Measurements from ENCODE around the gene TMIGD2.

The TMIGD2 gene

GRCh38 chr19:4304538-4305256 is 2.5 kb upstream of the TMIGD2 start, which contains the start of gene FSD1:
FSD1 (plus strand) TSS chr19:4304598; CDS start chr19:4304747, 149 bp downstream.
- H3K9me3 ChIP-seq (ENCODE audit: control insufficient read depth, low read depth, low read length), result no peaks in the 10 kb centered on the region
- H3K27ac ChIP-seq (ENCODE audit: low read length), result no peak within 1 kb of the TSS
- H3K4me1 ChIP-seq (ENCODE audit: control insufficient read depth, low read depth, low read length), result no peaks in the 10 kb centered on the region
- H3K36me3 ChIP-seq (ENCODE audit: control insufficient read depth, low read depth, low read length), result peaks cover 10% of the 10 kb centered on the region
- H3K9ac ChIP-seq (ENCODE audit: low read length), result no peak within 1 kb of the TSS
- H3K27me3 ChIP-seq (ENCODE audit: control insufficient read depth, insufficient read depth, low read length), result no peaks in the 10 kb centered on the region
- peak within 1 kb of the TSS; percentile 37 for H3K4me3 ChIP-seq (ENCODE audit: low read length)

- no peak overlapping the region for H3K27ac ChIP-seq (ENCODE audit: low read length)
- peaks cover 6% of the 10 kb centered on the region for H3K36me3 ChIP-seq (ENCODE audit: control insufficient read depth, low read depth, low read length)
- H3K4me1 ChIP-seq (ENCODE audit: control insufficient read depth, low read depth, low read length), result no peaks in the 10 kb centered on the region
- H3K4me3 ChIP-seq (ENCODE audit: low read length), result peak overlapping the region; percentile 37
- no peaks in the 10 kb centered on the region for H3K27me3 ChIP-seq (ENCODE audit: control insufficient read depth, insufficient read depth, low read length)
- no peaks in the 10 kb centered on the region for H3K9me3 ChIP-seq (ENCODE audit: control insufficient read depth, low read depth, low read length)
- no peak overlapping the region for H3K9ac ChIP-seq (ENCODE audit: low read length)
Observed at GRCh38 chr19:4303819-4304537, 1.8 kb upstream of the TMIGD2 start.

- H3K4me3 ChIP-seq (ENCODE audit: low read length), result no peak overlapping the region
- no peak overlapping the region for H3K9ac ChIP-seq (ENCODE audit: low read length)
- no peak overlapping the region for H3K27ac ChIP-seq (ENCODE audit: low read length)
- H3K9me3 ChIP-seq (ENCODE audit: control insufficient read depth, low read depth, low read length), result no peaks in the 10 kb centered on the region
- H3K27me3 ChIP-seq (ENCODE audit: control insufficient read depth, insufficient read depth, low read length), result no peaks in the 10 kb centered on the region
- no peaks in the 10 kb centered on the region for H3K4me1 ChIP-seq (ENCODE audit: control insufficient read depth, low read depth, low read length)
- no peaks in the 10 kb centered on the region for H3K36me3 ChIP-seq (ENCODE audit: control insufficient read depth, low read depth, low read length)
Observed at GRCh38 chr19:4301590-4302242, 473 bp downstream of the TMIGD2 start.

GRCh38 chr19:4300589-4300988 is 1.6 kb downstream of the TMIGD2 start:
- H3K4me1 ChIP-seq (ENCODE audit: control insufficient read depth, low read depth, low read length), result no peaks in the 10 kb centered on the region
- no peak overlapping the region for H3K4me3 ChIP-seq (ENCODE audit: low read length)
- no peaks in the 10 kb centered on the region for H3K9me3 ChIP-seq (ENCODE audit: control insufficient read depth, low read depth, low read length)

GRCh38 chr19:4298810-4299550 is 3.2 kb downstream of the TMIGD2 start:
- no peaks in the 10 kb centered on the region for H3K4me1 ChIP-seq (ENCODE audit: control insufficient read depth, low read depth, low read length)
- H3K27me3 ChIP-seq (ENCODE audit: control insufficient read depth, insufficient read depth, low read length), result no peaks in the 10 kb centered on the region
- no peak overlapping the region for H3K27ac ChIP-seq (ENCODE audit: low read length)
- no peaks in the 10 kb centered on the region for H3K9me3 ChIP-seq (ENCODE audit: control insufficient read depth, low read depth, low read length)
- H3K9ac ChIP-seq (ENCODE audit: low read length), result no peak overlapping the region
- no peak overlapping the region for H3K4me3 ChIP-seq (ENCODE audit: low read length)
- no peaks in the 10 kb centered on the region for H3K36me3 ChIP-seq (ENCODE audit: control insufficient read depth, low read depth, low read length)

More at GRCh38 chr19:4300589-4300988, 1.6 kb downstream of the TMIGD2 start:
- H3K27me3 ChIP-seq (ENCODE audit: control insufficient read depth, insufficient read depth, low read length), result no peaks in the 10 kb centered on the region
- no peaks in the 10 kb centered on the region for H3K36me3 ChIP-seq (ENCODE audit: control insufficient read depth, low read depth, low read length)
- H3K9ac ChIP-seq (ENCODE audit: low read length), result no peak overlapping the region
- H3K27ac ChIP-seq (ENCODE audit: low read length), result no peak overlapping the region

- Histone ChIP-seq H3K4me3 (ENCODE audit: low read length) (no peak overlapping the region), H3K4me1 (ENCODE audit: control insufficient read depth, low read depth, low read length) (no peaks in the 10 kb centered on the region), H3K36me3 (ENCODE audit: control insufficient read depth, low read depth, low read length) (no peaks in the 10 kb centered on the region), H3K27me3 (ENCODE audit: control insufficient read depth, insufficient read depth, low read length) (no peaks in the 10 kb centered on the region), H3K27ac (ENCODE audit: low read length) (no peak overlapping the region), H3K9ac (ENCODE audit: low read length) (no peak overlapping the region), H3K9me3 (ENCODE audit: control insufficient read depth, low read depth, low read length) (no peaks in the 10 kb centered on the region)
Observed at GRCh38 chr19:4297901-4298809, 4.0 kb downstream of the TMIGD2 start.

GRCh38 chr19:4295972-4296771 is 6.0 kb downstream of the TMIGD2 start:
- Histone ChIP-seq H3K4me3 (ENCODE audit: low read length) (no peak overlapping the region), H3K9ac (ENCODE audit: low read length) (no peak overlapping the region), H3K9me3 (ENCODE audit: control insufficient read depth, low read depth, low read length) (no peaks in the 10 kb centered on the region), H3K4me1 (ENCODE audit: control insufficient read depth, low read depth, low read length) (no peaks in the 10 kb centered on the region), H3K27me3 (ENCODE audit: control insufficient read depth, insufficient read depth, low read length) (no peaks in the 10 kb centered on the region), H3K36me3 (ENCODE audit: control insufficient read depth, low read depth, low read length) (no peaks in the 10 kb centered on the region), H3K27ac (ENCODE audit: low read length) (no peak overlapping the region)

GRCh38 chr19:4294389-4294788 is 7.8 kb downstream of the TMIGD2 start:
- no peaks in the 10 kb centered on the region for H3K4me1 ChIP-seq (ENCODE audit: control insufficient read depth, low read depth, low read length)
- H3K9ac ChIP-seq (ENCODE audit: low read length), result no peak overlapping the region
- no peak overlapping the region for H3K27ac ChIP-seq (ENCODE audit: low read length)
- no peaks in the 10 kb centered on the region for H3K36me3 ChIP-seq (ENCODE audit: control insufficient read depth, low read depth, low read length)
- no peak overlapping the region for H3K4me3 ChIP-seq (ENCODE audit: low read length)
- H3K27me3 ChIP-seq (ENCODE audit: control insufficient read depth, insufficient read depth, low read length), result no peaks in the 10 kb centered on the region
- H3K9me3 ChIP-seq (ENCODE audit: control insufficient read depth, low read depth, low read length), result no peaks in the 10 kb centered on the region

GRCh38 chr19:4292515-4292914 is 9.7 kb downstream of the TMIGD2 start:
- Histone ChIP-seq H3K4me1 (ENCODE audit: control insufficient read depth, low read depth, low read length) (no peaks in the 10 kb centered on the region), H3K9me3 (ENCODE audit: control insufficient read depth, low read depth, low read length) (no peaks in the 10 kb centered on the region), H3K27me3 (ENCODE audit: control insufficient read depth, insufficient read depth, low read length) (no peaks in the 10 kb centered on the region), H3K4me3 (ENCODE audit: low read length) (no peak overlapping the region), H3K27ac (ENCODE audit: low read length) (no peak overlapping the region), H3K36me3 (ENCODE audit: control insufficient read depth, low read depth, low read length) (no peaks in the 10 kb centered on the region), H3K9ac (ENCODE audit: low read length) (no peak overlapping the region)

GRCh38 chr19:4291184-4291732 is 10.9 kb downstream of the TMIGD2 start:
- Histone ChIP-seq H3K36me3 (ENCODE audit: control insufficient read depth, low read depth, low read length) (no peaks in the 10 kb centered on the region), H3K9ac (ENCODE audit: low read length) (no peak overlapping the region), H3K4me3 (ENCODE audit: low read length) (no peak overlapping the region), H3K4me1 (ENCODE audit: control insufficient read depth, low read depth, low read length) (no peaks in the 10 kb centered on the region), H3K27me3 (ENCODE audit: control insufficient read depth, insufficient read depth, low read length) (no peaks in the 10 kb centered on the region), H3K27ac (ENCODE audit: low read length) (no peak overlapping the region), H3K9me3 (ENCODE audit: control insufficient read depth, low read depth, low read length) (no peaks in the 10 kb centered on the region)
